Stomach smooth muscle (tissue), 2 donors: ENCODE results near the gene ABCA4.
A peak's percentile ranks its signal among the peaks of the same experiment; 100 is the strongest.

Source experiments
- H3K27ac ChIP-seq: one replicate; pipeline ENCODE4 v1.7.0; 2013; ENCODE audit warnings: mild to moderate bottlenecking, low read length, inconsistent platforms
- H3K27me3 ChIP-seq, 2 donors: one replicate each; pipeline ENCODE4 v1.7.0; 2013; ENCODE audit warnings: low read length in 2 of 2; ENCODE audit not compliant: insufficient read depth in 2 of 2, control insufficient read depth in 1 of 2
- H3K36me3 ChIP-seq, 2 donors: one replicate each; pipeline ENCODE4 v1.7.0; 2013; ENCODE audit warnings: low read length in 2 of 2; ENCODE audit not compliant: control insufficient read depth in 2 of 2, insufficient read depth in 2 of 2
- H3K4me1 ChIP-seq: one replicate; pipeline ENCODE4 v1.7.0; 2013; ENCODE audit warnings: low read length; ENCODE audit not compliant: control insufficient read depth, insufficient read depth
- H3K4me3 ChIP-seq, 2 donors: one replicate each; pipeline ENCODE4 v1.7.0; 2013; ENCODE audit warnings: low read length in 2 of 2
- H3K9ac ChIP-seq, 2 donors: one replicate each; pipeline ENCODE4 v1.7.0; 2013; ENCODE audit warnings: low read length in 2 of 2, mild to moderate bottlenecking in 1 of 2
- H3K9me3 ChIP-seq, 2 donors: one replicate each; pipeline ENCODE4 v1.7.0; 2013; ENCODE audit warnings: low read length in 2 of 2; ENCODE audit not compliant: control insufficient read depth in 2 of 2
- donor health status: healthy.
- donor health status: Pancreatic carcinoma.

Gene ABCA4

DNA sequence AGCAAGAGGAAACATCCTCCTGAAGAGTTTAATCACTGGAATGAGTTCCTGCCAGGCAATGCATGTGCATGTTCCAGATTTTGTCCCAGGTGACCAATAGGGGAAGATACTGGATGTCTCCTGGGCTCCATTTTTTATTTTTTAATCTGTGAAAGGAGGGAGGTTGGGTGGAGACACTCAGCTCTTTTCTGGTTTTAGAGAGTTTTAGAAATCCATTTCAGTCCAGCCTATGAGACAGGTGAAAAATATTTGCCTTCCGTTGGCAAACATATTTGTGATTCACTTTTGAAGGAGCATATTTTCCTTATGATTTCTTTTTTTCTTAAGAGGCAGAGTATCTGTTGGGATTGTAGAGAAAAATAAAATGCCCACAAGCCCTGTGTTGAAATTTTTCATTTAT lies 70.7 kb downstream of the ABCA4 start:
- Histone ChIP-seq H3K27me3 (peaks cover 0 to 2% of the 10 kb centered on the region in 2 donors), H3K36me3 (no peaks in the 10 kb centered on the region), H3K9me3 (no peaks in the 10 kb centered on the region), H3K4me1 (peaks cover 6% of the 10 kb centered on the region), H3K27ac (no peak overlapping the region), H3K9ac (no peak overlapping the region), H3K4me3 (no peak overlapping the region)

DNA sequence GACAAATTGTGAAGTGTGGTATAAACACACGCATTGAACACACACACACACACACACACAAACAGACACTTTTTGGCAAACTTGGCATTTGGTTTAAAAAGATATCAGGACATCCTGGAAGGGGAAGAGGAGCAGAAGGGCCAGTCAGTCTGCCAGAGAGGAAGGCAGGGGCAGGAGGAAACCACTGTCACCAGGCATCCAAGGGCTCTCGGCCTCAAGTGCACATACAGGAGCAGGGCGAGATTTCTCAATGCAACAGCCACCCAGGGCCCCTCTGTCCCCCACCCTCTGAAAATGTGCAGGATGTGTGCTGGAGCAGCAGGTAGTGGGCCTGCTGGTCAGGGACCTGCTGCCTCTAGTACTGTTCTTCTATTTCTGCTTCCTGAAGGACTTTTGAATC lies 71.2 kb downstream of the ABCA4 start:
- Histone ChIP-seq H3K9ac (no peak overlapping the region), H3K4me1 (peaks cover 9% of the 10 kb centered on the region), H3K36me3 (no peaks in the 10 kb centered on the region), H3K27ac (no peak overlapping the region), H3K27me3 (peaks cover 0 to 2% of the 10 kb centered on the region in 2 donors), H3K4me3 (no peak overlapping the region), H3K9me3 (no peaks in the 10 kb centered on the region)

DNA sequence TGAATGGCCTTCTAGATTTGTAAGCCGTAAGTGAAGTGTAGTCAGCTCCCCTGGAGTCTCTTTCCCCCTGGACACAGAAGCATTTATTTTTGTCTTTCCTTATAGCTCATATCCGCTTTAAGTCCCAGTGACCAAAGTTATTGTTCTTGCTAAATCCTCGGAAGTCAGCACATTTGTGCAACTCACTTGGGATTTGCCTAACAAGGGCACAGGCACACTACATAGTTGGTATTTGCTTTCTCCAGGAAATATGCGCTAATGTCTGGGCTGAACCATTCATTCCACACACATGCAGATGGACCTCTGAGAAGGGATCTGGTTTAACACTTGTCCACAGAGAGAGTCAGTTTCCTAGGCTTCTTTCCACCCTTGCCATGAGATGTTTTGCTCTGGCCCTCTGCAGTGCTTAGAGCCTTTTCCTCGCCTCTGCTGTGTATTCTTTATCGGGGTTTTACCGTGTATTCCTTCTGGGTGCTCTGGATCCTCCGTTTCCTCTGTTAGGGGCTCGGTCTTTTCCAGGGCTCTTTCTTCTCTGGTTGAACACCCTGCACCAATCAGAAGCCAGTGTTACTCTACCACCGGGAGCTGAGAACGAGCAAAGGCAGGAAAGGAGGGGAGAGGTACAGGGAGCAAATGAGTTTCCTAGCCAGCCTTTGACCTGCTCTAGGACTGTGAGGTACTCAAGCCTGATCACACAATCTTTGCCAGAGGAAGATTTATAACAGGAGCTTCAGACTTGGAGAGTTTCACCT lies 72.4 kb downstream of the ABCA4 start:
- peaks cover 0 to 2% of the 10 kb centered on the region in 2 donors for H3K27me3 ChIP-seq
- no peaks in the 10 kb centered on the region for H3K9me3 ChIP-seq
- H3K4me3 ChIP-seq: no peak overlapping the region
- peak overlapping the region; percentile 31 for H3K27ac ChIP-seq
- H3K36me3 ChIP-seq: no peaks in the 10 kb centered on the region
- H3K4me1 ChIP-seq: peaks cover 14% of the 10 kb centered on the region
- H3K9ac ChIP-seq: no peak overlapping the region

DNA sequence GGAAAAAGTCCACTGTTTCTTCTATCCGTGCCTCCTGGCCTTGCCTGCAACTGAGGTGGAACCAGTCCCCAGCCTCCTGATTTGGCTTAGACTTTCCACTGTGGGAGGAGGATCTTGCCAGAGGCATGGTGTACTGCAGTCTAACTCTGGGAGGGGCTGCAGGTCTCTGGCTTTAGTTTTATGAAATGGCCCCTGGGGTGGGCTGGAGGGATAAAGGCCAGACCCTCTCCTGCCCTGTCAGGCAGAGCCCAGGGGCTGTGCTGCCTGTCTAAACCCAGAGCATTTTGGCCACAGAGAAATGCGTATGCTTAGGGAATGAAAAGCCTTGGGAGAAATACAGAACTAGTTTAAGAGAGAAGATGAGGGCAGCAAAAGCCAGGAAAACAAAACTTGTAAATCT lies 73.0 kb downstream of the ABCA4 start:
- H3K4me3 ChIP-seq: no peak overlapping the region
- H3K27me3 ChIP-seq: peaks cover 0 to 2% of the 10 kb centered on the region in 2 donors
- H3K36me3 ChIP-seq: no peaks in the 10 kb centered on the region
- H3K9ac ChIP-seq: no peak overlapping the region
- peaks cover 14% of the 10 kb centered on the region for H3K4me1 ChIP-seq
- peak overlapping the region; percentile 31 for H3K27ac ChIP-seq
- H3K9me3 ChIP-seq: no peaks in the 10 kb centered on the region

DNA sequence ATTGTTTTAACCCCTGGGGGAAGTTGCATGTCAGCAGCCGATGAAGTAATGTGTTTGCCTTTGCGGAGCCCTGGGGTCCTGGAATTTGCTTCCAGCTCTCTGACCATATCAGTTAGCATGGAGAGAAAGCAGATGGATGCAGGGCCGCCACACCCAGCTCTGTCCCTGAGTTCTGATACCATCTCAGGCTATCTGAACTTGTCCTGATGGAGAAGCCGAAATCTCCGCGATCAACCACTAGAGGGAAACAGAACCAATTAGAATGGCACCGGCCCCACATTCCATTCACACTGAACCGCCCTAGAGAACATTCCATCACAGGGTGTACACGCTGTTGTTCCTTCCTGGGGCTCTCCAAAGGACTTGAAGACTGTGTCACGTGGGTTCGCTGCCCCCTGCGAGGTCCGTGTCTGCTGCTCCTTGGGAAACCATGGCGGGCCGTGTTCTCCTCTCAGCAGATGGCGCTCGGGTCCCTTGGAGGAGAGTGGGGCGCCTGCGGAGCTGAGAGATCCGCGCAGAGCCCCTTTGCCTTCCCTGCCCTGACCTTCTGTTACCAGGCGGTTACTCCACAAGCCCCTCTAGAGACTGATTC lies 75.4 kb downstream of the ABCA4 start:
- H3K4me1 ChIP-seq: peaks cover 14% of the 10 kb centered on the region
- H3K36me3 ChIP-seq: no peaks in the 10 kb centered on the region
- H3K9ac ChIP-seq: no peak overlapping the region
- no peak overlapping the region for H3K27ac ChIP-seq
- peak overlapping the region; percentile 59 to 64 for H3K4me3 ChIP-seq
- H3K9me3 ChIP-seq: no peaks in the 10 kb centered on the region
- H3K27me3 ChIP-seq: peaks cover 0 to 2% of the 10 kb centered on the region in 2 donors

DNA sequence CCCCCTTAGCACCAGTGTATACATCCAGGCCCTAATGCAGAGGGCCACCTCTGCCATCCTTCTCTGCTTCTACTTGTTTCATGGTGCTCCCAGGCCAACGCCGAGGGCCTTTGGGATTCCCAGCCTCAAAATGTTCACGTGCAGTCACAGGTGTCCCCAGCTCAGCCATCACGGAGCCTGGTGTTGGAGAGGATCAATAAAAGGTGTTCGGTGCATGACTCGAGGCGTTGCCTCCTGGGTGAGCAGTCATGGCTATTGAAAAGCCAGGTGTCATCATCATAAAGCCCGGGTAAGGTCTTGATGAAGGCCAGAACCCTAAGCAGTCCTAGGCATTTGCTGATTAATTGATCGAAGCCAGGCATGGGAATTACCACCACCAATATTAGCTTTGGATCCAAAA lies 76.1 kb downstream of the ABCA4 start:
- Histone ChIP-seq H3K27ac (no peak overlapping the region), H3K9ac (no peak overlapping the region), H3K4me1 (peaks cover 14% of the 10 kb centered on the region), H3K36me3 (no peaks in the 10 kb centered on the region), H3K27me3 (no peaks in the 10 kb centered on the region), H3K4me3 (no peak overlapping the region), H3K9me3 (no peaks in the 10 kb centered on the region)

DNA sequence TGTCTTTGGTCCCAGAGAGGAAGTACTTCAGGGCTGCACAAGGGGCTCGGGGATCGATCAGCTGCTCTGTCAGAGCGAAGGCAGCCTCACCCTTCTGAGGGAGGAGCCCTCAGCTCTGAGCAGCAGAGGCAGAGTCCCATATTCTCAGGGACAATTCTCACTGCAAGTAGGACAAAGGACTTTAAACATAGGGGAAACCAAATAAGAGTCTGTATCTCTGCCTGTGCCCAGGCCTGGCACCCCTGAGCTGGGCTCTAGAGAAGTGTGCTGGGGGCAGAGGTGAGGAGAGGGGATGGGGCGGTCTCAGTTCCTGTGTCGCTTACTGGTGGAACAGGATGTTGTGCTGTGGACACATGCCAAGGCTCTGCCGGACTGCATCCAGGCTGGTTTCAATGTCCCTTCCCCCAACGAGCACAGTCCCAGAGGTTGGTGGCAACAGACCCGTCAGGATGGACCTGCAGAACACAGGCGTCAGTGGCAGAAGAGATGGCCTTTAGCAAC lies 76.6 kb downstream of the ABCA4 start:
- no peaks in the 10 kb centered on the region for H3K36me3 ChIP-seq
- peaks cover 14% of the 10 kb centered on the region for H3K4me1 ChIP-seq
- no peak overlapping the region for H3K9ac ChIP-seq
- H3K27me3 ChIP-seq: no peaks in the 10 kb centered on the region
- H3K4me3 ChIP-seq: no peak overlapping the region
- H3K9me3 ChIP-seq: no peaks in the 10 kb centered on the region
- H3K27ac ChIP-seq: no peak overlapping the region

DNA sequence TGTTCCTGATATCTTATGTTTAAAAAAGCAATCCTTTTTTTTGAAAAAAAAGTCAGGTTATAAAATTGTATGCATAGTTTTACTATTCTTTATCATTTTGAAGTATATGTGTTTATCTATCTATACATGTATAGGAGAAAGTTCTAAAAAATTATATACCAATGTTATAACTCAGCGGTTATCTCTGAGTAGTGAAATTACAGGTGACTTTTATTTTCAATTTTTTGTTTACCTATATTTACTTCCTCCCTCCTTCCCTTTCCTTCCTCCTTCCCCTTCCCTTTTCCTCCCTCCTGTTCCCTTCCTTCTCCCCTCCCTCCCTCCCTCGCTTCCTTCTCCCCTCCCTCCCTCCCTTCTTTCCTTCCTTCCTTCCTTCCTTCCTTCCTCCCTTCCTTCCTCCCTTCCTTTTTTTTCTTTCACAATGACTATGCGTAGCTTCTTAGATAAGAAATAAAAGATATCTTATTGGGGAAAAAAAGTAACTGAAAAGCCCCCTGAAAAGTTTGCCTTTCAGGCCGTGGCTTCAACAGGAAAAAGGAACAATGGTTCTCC lies 77.1 kb downstream of the ABCA4 start:
- no peaks in the 10 kb centered on the region for H3K9me3 ChIP-seq
- no peak overlapping the region for H3K27ac ChIP-seq
- no peak overlapping the region for H3K4me3 ChIP-seq
- H3K36me3 ChIP-seq: no peaks in the 10 kb centered on the region
- H3K27me3 ChIP-seq: no peaks in the 10 kb centered on the region
- peaks cover 16% of the 10 kb centered on the region for H3K4me1 ChIP-seq
- H3K9ac ChIP-seq: no peak overlapping the region

DNA sequence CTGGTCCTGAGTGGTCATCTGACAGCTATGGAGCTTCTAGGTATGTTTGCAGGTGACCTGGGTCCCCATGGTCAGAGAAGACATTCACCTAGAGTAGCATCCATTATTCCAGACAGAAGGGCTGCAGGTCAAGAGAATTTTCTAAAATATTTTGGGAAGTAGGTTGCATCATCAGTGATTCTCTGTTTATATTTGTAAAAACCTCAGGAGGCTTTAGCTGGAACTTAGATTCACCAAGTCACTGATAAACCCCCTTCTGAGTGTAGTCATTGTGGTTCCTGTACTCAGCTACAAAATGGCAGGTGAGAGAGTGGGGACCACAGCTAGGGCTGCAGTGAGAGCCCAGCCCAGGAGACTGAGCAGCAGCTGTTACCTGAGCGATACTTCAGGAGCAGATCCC lies 78.6 kb downstream of the ABCA4 start:
- Histone ChIP-seq H3K9me3 (no peaks in the 10 kb centered on the region), H3K27ac (no peak overlapping the region), H3K27me3 (no peaks in the 10 kb centered on the region), H3K36me3 (no peaks in the 10 kb centered on the region), H3K9ac (no peak overlapping the region), H3K4me1 (peaks cover 16% of the 10 kb centered on the region), H3K4me3 (no peak overlapping the region)

DNA sequence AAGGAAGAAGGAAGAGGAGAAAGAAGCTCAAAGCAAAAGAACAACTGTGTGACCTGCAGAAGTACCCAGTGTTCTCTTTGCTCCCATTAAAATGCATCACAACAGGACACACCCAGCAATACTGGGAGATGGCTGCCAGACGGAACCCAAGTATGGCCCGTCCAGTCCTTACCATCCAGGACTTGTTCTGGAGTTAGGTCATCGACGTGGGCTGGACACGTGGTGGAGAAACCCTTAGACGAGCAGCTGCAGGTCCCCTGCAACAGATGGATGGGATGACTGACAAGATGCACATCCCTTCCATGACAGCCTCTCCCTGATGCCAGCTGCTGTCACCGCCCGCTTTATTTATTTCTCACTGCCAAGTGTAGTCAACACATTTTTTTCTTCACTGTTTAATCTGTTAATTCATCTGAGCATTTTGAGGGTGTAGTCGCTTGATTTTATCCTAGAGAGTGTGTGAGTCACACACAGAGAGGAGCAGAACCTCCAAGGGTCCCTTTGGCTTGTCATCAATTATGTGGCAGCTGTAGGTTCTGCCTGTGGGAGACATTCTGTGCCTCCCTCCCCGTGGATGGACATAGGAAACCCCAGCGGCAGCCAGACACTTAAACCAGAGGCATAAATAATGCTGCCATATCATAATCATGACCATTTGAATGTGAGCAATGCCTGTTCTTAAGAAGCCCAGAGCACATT lies 80.9 kb downstream of the ABCA4 start:
- no peak overlapping the region for H3K27ac ChIP-seq
- no peaks in the 10 kb centered on the region for H3K27me3 ChIP-seq
- peaks cover 9% of the 10 kb centered on the region for H3K4me1 ChIP-seq
- no peaks in the 10 kb centered on the region for H3K9me3 ChIP-seq
- H3K9ac ChIP-seq: no peak overlapping the region
- no peak overlapping the region for H3K4me3 ChIP-seq
- H3K36me3 ChIP-seq: no peaks in the 10 kb centered on the region
